A549 (cell line): Measurements from ENCODE around the gene APOM.

Source experiments
- CEBPB ChIP-seq, 2 experiments: fragments of >200 bp in 1 of 2; sonication (Bioruptor Twin) in 1 of 2; formaldehyde crosslinking in 1 of 2; IDR thresholded peaks; 2 replicates each; pipeline ENCODE4 v1.6.1; 2012 to 2016
- ELK1 ChIP-seq: fragments of 150-350 bp; IDR thresholded peaks from 2 replicates; pipeline ENCODE4 v1.6.1; 2014; ENCODE audit warnings: low read depth, mild to moderate bottlenecking, low read length
- FOSL2 ChIP-seq, 2 experiments: fragments of 450-650 bp in 1 of 2; fragments of >200 bp in 1 of 2; sonication (Bioruptor Twin) in 1 of 2; formaldehyde crosslinking; IDR thresholded peaks; 2 replicates each; pipeline versions ENCODE4 v1.5.0 to v1.6.1; 2016 to 2020; ENCODE audit warnings: mild to moderate bottlenecking in 1 of 2, moderate library complexity in 1 of 2
- FOXS1 ChIP-seq: fragments of 250-450 bp; sonication (Bioruptor Pico); IDR thresholded peaks from 2 replicates; pipeline ENCODE4 v1.5.0; 2020; ENCODE audit warnings: mild to moderate bottlenecking, moderate library complexity
- JUN ChIP-seq, 2 experiments: fragments of >200 bp; sonication (Bioruptor Twin); formaldehyde crosslinking; IDR thresholded peaks; 2 replicates in 1 of 2; 3 replicates in 1 of 2; pipeline ENCODE4 v1.6.1; 2016 to 2017
- MAFK ChIP-seq: fragments of 450-650 bp; IDR thresholded peaks from 2 replicates; pipeline ENCODE4 v1.6.1; 2014; ENCODE audit not compliant: partially characterized antibody
- MYC ChIP-seq: IDR thresholded peaks from 2 replicates; pipeline ENCODE4 v1.6.1; 2012; ENCODE audit warnings: mild to moderate bottlenecking, inconsistent platforms, low read length, improper control_type of control experiment, borderline replicate concordance
- POLR2A ChIP-seq: IDR thresholded peaks from 2 replicates; pipeline ENCODE4 v1.6.1; 2012; ENCODE audit warnings: mild to moderate bottlenecking, low read length
- REST ChIP-seq: fragments of 200-600 bp; sonication (generic); IDR thresholded peaks from 2 replicates; pipeline ENCODE4 v1.6.1; 2016; ENCODE audit warnings: antibody characterized with exemption, mild to moderate bottlenecking, moderate library complexity
- ZNF302 ChIP-seq: fragments of 250-450 bp; sonication (Bioruptor Pico); IDR thresholded peaks from 2 replicates; pipeline ENCODE4 v1.9.0; 2021; ENCODE audit warnings: inconsistent platforms, mild to moderate bottlenecking, moderate library complexity
- TF ChIP-seq, protein P1 (sequence below): fragments of >200 bp; sonication (Bioruptor Twin); formaldehyde crosslinking; IDR thresholded peaks from 3 replicates; pipeline ENCODE4 v1.5.1; 2016

GRCh38 chr6:31693535-31693934 lies 37.8 kb downstream of the APOM start:
- TF ChIP-seq, protein P1, sequence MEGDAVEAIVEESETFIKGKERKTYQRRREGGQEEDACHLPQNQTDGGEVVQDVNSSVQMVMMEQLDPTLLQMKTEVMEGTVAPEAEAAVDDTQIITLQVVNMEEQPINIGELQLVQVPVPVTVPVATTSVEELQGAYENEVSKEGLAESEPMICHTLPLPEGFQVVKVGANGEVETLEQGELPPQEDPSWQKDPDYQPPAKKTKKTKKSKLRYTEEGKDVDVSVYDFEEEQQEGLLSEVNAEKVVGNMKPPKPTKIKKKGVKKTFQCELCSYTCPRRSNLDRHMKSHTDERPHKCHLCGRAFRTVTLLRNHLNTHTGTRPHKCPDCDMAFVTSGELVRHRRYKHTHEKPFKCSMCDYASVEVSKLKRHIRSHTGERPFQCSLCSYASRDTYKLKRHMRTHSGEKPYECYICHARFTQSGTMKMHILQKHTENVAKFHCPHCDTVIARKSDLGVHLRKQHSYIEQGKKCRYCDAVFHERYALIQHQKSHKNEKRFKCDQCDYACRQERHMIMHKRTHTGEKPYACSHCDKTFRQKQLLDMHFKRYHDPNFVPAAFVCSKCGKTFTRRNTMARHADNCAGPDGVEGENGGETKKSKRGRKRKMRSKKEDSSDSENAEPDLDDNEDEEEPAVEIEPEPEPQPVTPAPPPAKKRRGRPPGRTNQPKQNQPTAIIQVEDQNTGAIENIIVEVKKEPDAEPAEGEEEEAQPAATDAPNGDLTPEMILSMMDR: no peak
- no peak for TF ChIP-seq JUN (IDR thresholded peaks at IDR 0.05)
- TF ChIP-seq CEBPB (IDR thresholded peaks at IDR 0.05): no peak
- TF ChIP-seq POLR2A: no peak
- no peak for TF ChIP-seq REST
- no peak for TF ChIP-seq MAFK
- no peak for TF ChIP-seq ELK1
- no peak for TF ChIP-seq ZNF302 (CRISPR knock-in tag)
- no peak for TF ChIP-seq MYC
- TF ChIP-seq FOSL2 (IDR thresholded peaks at IDR 0.05): no peak
- TF ChIP-seq FOSL2 (CRISPR knock-in tag; IDR thresholded peaks at IDR 0.05): no peak
- no peak for TF ChIP-seq FOXS1
